ENCODE measurements around the gene ITGA11. TPM values are rescaled to one million over a fixed set of nuclear protein-coding genes. Genes with fewer than 3 reads are reported as not detected.

The ITGA11 gene
- total RNA-seq, 1 donor from 2014 or later = 31.4 TPM

DNA sequence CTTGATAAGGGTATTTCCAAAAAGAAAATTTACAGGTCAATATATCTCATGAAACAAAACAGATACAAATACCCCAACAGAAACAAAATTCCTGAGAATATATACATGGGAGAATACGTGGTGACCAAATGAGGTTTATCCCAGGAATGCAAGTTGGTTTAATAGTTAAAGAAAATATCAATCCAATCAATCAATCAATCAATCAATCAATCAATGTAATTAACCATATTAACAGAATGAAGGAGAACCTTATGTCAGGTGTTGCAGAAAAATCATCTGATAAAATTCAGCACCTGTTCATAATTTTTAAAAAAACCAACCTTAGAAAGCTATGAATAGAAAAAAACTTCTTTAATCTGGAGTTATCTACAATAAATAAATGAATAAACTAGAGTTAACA lies 35.9 kb downstream of the ITGA11 start:
- Histone ChIP-seq H3K27ac (replicated peaks) (no peak overlapping the region), H3K9me3 (replicated peaks) (peaks cover 14% of the 10 kb centered on the region), H3K4me3 (no peak overlapping the region), H3K4me1 (no peaks in the 10 kb centered on the region), H3K36me3 (no peaks in the 10 kb centered on the region), H3K27me3 (ENCODE audit: low read depth) (no peaks in the 10 kb centered on the region)
- no peak for DNase-seq
- TF ChIP-seq, protein P1, sequence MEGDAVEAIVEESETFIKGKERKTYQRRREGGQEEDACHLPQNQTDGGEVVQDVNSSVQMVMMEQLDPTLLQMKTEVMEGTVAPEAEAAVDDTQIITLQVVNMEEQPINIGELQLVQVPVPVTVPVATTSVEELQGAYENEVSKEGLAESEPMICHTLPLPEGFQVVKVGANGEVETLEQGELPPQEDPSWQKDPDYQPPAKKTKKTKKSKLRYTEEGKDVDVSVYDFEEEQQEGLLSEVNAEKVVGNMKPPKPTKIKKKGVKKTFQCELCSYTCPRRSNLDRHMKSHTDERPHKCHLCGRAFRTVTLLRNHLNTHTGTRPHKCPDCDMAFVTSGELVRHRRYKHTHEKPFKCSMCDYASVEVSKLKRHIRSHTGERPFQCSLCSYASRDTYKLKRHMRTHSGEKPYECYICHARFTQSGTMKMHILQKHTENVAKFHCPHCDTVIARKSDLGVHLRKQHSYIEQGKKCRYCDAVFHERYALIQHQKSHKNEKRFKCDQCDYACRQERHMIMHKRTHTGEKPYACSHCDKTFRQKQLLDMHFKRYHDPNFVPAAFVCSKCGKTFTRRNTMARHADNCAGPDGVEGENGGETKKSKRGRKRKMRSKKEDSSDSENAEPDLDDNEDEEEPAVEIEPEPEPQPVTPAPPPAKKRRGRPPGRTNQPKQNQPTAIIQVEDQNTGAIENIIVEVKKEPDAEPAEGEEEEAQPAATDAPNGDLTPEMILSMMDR (IDR thresholded peaks at IDR 0.05; ENCODE audit: borderline replicate concordance) = no peak
- intact Hi-C loops (cut with micrococcal nuclease) = no loop called here

DNA sequence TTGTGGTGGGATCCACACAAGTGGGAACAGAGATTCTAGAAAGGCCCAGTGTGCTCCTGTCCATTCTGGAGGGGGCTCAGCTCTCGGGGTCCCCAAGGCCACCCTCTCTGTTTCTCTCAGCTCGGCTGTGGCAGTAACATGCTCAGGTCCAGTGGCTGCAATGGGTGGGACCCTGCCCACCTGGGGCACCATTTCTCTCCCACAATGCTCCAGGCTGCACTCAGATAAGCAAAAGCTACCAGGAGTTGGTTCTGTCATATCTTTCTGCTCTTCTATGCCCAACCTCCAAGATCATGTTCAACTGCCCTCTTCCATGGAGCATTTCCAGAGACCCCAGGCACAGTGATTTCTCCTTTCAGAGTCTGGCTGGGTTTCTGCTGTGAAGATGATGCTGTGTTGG lies 40.8 kb downstream of the ITGA11 start:
- no peak for DNase-seq
- intact Hi-C loops (cut with micrococcal nuclease) = no loop called here
- Histone ChIP-seq H3K27ac (replicated peaks) (no peak overlapping the region), H3K4me3 (no peak overlapping the region), H3K36me3 (no peaks in the 10 kb centered on the region), H3K27me3 (ENCODE audit: low read depth) (peaks cover 11% of the 10 kb centered on the region), H3K9me3 (replicated peaks) (peaks cover 6% of the 10 kb centered on the region), H3K4me1 (no peaks in the 10 kb centered on the region)
- TF ChIP-seq, protein P1 (IDR thresholded peaks at IDR 0.05; ENCODE audit: borderline replicate concordance) = no peak

DNA sequence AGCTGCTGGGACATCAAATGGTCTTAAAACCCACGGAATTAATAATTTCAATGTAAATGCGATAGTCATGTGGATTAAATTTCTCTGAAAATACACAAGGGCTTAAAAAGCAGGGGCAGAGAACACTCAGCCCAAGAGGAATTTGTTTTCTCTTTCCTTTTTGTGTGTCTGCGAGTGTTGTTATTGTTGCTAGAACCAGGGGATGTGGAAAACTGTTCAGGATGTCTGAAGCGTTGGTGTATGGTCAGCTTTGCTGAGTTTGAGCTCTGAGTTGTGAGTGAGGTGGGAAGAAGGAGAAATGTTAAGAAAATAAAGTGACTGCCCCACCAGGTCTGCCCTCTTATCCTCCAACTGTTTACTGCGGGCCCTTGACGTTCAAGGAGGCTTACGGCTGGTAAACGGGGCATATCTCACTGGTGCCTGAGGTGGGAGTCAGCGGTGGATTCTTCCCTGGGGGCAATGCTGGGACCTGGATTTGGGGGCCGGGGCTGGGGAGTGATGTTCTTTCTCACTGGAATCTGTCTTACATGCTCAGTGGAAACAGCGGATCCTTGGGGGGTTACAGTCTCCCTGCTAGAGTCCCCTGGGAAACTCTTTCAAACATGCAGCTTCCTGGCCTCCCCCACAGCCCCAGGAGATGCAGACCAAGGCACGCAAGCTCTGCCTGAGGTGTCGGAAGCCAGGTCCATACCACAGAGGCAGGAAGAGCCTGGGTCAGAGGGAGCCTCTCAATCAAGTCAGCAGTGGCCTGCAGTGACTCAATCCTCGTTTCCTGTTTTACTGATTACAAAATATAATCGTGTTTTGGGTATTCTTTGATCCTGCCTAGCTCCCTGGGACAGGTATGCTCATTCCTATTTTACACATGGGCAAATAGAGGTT lies 41.8 kb downstream of the ITGA11 start:
- H3K4me1 ChIP-seq = no peaks in the 10 kb centered on the region
- TF ChIP-seq, protein P1 (IDR thresholded peaks at IDR 0.05; ENCODE audit: borderline replicate concordance) = no peak
- no peaks in the 10 kb centered on the region for H3K36me3 ChIP-seq
- peaks cover 11% of the 10 kb centered on the region for H3K27me3 ChIP-seq (ENCODE audit: low read depth)
- DNase-seq = no peak
- no peak overlapping the region for H3K27ac ChIP-seq (replicated peaks)
- no peak overlapping the region for H3K4me3 ChIP-seq
- intact Hi-C loops (cut with micrococcal nuclease) = no loop called here
- peaks cover 6% of the 10 kb centered on the region for H3K9me3 ChIP-seq (replicated peaks)

DNA sequence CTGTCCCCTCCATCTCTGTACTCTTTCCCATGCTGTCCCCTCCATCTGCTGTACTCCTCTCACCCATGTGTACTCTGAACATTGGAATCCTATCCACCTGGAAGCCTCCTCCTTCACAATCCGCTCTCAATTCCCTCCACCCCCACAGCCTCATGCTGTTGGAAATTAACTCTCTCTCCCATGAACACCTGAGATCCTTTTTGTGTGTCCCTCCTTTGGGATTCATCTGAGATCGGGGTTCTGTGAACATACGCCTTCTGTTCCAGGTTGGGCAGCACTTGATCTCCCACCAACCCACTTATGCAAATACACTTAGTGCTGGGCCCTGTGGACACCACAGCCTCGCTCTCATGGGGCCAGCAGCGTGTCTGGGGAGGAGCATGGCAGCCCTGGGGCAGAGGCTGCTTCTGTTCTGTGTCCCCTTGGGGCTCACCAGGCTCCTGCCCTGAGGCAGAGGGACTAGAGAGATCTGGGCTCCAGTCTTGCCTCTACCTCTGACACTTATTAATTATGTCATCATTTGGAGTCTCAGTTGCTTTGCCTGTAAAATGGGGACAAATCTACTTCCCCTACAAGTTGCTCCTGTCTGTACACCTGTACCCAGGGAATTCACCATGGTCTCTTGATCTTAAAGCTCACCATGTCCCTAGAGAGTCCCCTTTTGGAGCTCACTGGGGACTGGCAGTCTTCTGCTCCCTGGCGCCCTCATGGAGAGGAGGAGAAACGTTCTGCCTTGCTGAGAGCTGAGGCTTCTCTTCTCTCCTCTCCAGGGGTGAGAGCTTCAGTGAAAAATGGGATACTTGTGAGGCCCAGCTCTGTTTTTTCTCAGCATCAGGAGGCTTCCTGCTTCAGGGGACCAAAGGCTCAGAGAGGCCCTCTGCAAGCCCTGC lies 42.7 kb downstream of the ITGA11 start:
- no peak overlapping the region for H3K27ac ChIP-seq (replicated peaks)
- DNase-seq = no peak
- intact Hi-C loops (cut with micrococcal nuclease) = no loop called here

More for the DNA sequence above, 42.7 kb downstream of the ITGA11 start:
- H3K4me3 ChIP-seq = no peak overlapping the region
- TF ChIP-seq, protein P1 (IDR thresholded peaks at IDR 0.05; ENCODE audit: borderline replicate concordance) = no peak
- H3K36me3 ChIP-seq = no peaks in the 10 kb centered on the region
- H3K4me1 ChIP-seq = peaks cover 2% of the 10 kb centered on the region
- peaks cover 6% of the 10 kb centered on the region for H3K9me3 ChIP-seq (replicated peaks)
- peaks cover 11% of the 10 kb centered on the region for H3K27me3 ChIP-seq (ENCODE audit: low read depth)

Measured in left ventricle myocardium inferior (tissue), 1 donor.